HG02981 (cell line): ENCODE measurements around the gene GNAT3.
A peak's percentile ranks its signal among the peaks of the same experiment; 100 is the strongest.

Experiments
- ATAC-seq: cut with Tn5 transposase; IDR thresholded peaks from one replicate; pipeline ENCODE4 v1.9.1; 2021; ENCODE audit warnings: mild to moderate bottlenecking, moderate library complexity; ENCODE audit not compliant: unreplicated experiment

Gene GNAT3

DNA sequence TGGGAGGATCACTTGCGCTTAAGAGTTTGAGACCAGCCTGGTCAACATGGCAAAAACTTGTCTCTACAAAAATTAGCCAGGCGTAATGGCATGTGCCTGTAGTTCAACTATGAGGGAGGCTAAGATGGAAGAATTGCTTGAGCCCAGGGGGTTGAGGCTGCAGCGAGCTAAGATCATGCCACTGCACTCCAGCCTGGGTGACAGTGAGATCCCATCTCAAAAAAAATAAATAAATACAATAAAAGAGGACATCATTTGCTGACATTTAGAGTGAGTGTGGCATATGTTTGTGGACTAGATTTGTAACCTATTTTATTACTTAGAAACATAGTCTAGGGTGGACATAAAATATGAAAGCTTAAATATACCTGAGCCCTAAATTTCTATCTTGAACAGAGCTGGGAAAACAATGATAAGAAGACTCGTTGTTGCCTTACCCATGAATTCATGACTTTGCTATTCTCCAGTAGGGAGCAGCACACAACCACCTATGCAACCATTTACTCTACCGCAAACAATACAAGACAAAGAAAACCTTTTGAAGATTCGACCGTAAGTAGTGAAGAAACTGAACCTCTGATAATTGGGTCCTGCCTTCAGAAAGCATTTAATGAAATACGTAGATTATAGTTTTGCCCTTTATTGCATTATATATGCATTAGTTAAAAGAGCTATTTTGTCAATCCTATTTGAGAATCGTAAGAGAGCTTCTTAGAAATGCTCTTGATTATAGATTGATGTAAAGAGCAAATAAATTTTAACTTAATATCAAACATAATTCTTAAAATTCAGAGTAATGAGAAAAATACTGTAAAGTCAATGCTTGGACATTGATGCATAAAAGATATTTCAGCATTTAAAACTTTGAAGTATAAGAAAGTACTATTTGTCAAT is 83.5 kb downstream of the GNAT3 start:
- ATAC-seq, result peak; percentile 48

DNA sequence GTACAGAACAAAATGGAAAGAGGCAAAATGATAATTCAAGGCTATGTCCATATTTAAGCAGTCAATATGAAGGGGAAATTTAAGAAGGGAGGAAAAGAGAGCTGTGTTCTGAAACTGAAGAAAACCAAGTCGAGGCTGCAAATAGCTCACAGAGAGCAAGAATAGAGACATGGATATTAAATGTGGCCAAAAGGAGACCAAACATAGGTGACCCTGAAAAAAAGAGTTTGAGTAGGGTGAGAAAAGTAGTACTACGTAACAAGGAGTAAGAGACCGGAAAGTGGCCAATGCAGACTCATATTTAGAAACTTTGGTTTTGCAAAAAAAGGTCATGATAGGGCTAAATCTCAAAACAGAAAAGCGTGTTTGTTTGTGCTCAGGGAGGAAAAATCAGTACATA is 84.6 kb downstream of the GNAT3 start:
- ATAC-seq, result no peak

DNA sequence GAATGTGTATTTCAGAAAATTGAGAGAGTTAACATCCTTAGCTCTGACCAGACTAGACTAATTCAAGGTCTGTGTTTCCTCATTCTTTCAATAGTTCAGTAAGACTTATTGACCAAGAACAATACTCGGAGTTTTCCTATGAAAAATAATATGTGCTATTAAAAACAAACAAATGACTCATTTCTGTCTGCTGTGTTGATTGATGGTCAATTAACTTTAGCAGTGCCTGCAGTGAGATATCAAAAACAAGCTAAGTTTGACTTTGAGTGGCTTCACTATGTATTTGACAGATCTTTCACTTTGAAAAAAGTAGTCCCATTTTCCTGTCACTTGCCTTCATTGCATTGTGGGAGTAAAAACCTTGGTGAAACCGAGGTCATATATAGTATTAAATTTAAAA is 91.0 kb downstream of the GNAT3 start:
- ATAC-seq, result no peak

DNA sequence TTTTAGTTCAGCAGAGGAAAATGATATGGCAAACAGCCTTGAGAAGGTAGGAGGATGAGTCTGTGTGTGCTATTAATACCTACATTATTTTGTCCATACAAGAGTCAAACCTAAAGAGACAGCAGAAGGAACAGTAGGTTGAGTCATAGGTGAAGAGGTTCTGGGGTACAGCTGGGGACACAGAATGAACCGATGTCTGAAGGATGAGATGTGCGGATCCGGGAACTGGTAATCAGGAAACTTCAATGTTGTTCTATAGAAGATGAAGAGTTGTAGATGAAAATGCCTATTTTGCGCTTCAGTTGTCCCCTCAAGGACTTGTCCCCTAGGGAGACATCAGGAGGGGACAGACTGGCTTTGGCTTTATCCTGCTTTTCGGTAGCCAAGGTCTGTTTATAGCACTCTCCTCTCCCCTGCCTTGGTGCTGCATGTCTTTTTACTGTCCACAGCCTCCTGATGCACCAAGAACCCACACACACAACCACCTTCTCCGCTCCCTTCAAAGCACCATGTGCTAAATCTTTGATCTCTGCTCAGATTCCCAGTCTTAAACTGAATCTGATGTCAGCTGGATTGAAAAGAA is 94.6 kb downstream of the GNAT3 start:
- no peak for ATAC-seq

DNA sequence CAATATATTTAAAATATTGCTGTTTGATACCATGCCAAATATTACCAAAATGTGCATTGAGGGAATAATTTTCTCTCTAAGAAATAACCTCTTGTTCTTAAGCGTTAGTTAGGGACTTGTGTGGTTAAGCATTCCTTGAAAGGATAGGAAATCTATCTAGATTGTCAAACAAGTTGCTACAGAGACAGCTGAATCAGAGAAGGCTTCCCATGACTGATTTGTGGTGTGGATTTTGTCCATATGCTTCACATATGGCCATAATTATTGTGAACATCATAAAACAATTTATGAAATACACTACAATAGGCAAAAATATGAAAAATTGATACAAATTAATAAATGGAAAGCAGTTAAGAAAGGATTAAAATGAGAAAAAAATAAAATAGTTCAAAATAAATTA is 96.3 kb downstream of the GNAT3 start:
- ATAC-seq, result no peak

DNA sequence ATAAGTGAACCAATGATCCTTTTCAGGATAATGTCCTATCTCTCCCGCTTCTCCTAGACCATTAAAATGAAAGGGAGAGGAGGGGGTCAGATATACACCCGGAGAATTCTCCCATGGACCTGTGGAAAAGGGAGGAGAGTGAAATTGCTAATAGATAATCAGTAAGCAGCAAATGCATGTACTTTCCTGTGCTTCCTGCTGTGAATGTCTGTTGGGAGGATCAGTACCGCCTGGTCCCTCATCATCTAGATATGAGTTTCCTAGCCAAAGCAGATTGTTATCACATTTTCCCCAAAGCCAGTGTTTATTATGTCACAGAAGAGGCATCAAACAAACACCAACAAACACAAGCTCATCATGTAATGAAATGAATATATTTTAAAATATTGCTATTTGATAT is 96.8 kb downstream of the GNAT3 start:
- no peak for ATAC-seq

DNA sequence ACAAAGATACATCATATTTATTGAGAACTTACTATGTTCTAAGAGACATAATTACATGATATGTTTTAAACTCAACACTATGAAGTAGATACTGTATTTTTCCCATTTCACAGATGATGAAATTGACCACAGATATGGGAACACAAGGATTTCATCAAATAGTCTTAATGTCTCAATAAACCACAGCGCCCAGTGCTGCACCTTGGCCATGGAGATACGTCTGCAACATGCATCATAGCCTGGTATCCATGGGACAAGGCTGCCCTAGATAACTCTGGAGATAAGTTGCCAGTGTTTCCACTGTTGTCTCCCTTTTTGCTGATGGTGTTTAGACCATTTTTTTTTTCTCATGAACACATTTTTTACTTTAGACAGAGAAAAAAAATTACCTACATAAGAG is 97.5 kb downstream of the GNAT3 start:
- no peak for ATAC-seq

DNA sequence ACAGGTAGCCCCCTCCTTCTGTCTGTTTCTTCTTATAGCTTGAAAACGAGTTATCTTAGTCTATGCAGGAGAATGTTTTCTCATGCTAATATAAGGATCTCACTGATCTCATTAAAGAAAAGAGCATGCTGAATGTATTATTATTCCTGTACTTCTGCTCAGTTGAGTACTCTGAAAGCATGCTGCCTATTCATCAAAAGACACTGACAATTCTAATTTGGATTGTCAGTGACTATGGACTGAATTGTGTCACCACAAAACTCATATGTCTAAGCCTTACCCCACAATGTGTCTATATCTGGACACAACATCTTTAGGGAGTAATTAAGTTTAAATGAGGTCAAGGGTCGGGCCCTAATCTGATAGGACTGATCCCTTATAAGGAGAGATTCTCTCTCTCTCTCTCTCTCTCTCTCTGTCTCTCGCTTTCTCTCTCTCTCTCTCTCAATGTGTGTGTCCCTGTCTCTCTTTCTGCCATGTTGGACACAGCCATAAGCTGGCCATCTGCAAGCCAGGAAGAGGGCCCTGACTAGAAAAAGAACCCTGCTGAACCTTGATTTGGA is 98.4 kb downstream of the GNAT3 start:
- ATAC-seq, result no peak

DNA sequence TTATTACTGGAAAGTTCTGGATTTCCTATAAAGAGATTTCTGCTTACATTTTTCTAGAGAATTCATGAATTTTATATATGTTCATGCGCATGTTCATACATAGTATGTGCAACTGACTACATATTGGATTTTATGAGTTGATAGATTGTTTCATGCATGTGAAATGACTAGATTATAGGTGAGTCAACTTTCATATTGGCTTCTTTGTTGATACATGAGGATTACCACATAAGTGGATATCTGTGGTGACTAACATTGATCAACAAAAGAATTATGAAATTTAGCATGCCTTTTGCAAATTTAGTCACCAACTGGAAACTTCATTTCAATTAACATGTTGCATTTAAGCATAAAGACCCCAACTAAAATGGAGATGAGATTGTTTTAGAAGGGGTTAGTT is 99.0 kb downstream of the GNAT3 start:
- no peak for ATAC-seq

DNA sequence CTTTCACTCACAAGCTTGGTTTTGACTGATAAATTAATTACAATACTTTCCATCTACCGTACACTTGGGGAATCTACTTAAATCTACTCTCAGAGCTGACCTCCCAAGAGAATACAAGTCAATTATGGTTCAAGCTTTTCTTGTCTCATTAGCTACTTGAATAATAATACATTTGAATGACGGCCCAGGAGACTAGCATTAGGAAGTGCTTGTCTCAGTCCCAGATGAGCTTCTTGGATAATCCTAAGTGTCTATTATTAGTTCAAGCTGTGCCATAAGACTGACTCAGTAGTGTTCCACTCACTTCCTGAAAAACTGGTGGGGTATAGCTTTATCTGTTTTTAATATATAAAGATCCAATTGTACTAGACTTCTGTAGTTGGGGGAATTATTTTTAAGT is 100.2 kb downstream of the GNAT3 start:
- ATAC-seq, result no peak

DNA sequence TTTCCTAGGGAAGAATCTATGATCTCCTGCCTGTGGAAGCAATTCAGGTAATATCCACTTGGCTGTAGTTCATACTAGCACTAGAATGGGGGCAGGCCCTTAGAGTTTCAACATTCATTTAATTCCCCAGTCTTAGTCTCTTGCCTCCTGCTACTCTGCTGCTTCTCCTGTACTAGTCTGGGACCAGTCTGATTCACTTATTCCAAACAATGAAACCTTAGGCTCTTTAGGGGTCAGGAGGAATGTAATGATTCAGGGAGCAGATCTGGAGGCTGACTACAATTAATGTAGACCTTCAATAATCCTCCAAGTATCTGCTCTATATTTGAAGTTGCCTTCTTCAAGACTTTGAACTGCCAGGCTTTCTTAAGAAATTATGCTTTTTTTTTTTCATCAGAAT is 101.8 kb downstream of the GNAT3 start:
- no peak for ATAC-seq
